ENCODE measurements around the gene STK39.

STK39 gene

DNA sequence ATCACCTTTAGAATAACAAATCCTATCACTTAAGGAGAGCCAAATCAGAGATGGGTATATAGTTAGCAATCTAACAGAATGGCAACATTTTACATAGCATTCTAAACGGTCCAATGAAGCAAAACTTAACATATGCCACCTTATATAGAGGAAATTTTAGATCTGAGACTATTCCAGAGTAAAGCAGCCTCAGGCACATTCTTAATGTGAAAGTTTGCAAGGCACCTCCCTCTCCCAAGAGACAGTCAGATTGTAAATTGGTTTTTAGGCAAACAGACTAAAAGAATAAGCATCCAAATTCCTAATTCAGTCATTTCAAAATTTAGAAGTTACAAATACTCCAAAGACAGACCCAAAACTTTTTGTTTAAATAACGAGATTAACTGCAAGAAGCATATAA, 292.9 kb downstream of the STK39 start:
- no peak for DNase-seq (ENCODE audit: low spot score)

DNA sequence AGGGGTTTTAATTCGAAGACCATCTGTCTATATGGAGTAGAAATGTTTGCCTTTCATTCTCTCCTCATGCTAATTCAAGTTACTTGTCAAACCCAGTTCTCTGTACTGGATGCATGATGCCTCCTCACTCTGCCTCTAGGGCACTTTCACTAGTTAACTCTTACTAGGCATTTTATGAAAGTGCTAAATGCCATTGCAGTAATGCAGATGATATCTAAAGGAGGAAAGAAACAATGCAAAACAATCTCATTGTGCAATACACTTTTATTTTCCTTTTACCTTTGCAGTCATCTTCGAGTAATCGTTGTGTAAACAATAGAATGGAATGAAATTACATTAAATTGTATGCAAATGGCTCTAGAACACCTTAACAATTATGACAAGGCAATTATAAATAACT, 293.6 kb downstream of the STK39 start:
- no peak for DNase-seq (ENCODE audit: low spot score)

DNA sequence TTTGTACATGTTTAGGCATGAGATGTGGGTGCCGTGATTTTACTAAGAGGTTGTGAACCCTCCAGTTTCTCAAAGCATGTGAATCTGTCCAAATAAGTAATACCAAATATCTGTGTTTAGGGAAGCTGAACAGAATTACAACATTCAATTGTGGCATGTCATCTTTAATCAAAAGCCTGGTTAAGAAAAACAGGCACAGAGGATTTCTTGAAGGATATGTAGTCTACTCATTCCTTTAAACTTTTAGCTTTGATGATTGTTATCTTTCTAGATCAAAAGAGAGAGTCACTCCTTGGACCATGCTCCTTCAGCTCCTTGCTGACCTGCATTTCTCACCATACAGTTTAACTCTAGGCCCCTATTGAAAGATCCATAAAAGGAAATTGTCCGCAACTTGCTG, 296.8 kb downstream of the STK39 start:
- no peak for DNase-seq (ENCODE audit: low spot score)

DNA sequence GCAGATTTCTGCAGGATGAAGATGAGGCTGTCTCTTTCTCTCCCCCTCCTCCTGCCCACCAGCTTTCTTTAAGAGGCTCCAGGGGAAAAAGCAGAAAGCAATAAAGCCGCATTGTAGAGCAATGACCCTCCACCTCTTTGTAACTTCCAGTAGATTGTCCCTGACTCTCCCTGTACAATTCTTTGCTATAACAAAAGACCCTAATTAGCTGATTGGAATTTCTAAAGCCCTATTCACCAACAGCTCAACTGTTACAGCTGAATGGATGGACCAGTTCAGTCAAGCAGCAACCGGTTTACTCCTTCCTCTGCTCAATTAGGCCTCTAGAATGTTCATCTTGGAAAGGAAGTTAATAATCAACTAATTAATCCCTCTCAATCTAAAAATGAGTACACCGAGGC, 301.0 kb downstream of the STK39 start:
- no peak for DNase-seq (ENCODE audit: low spot score)

DNA sequence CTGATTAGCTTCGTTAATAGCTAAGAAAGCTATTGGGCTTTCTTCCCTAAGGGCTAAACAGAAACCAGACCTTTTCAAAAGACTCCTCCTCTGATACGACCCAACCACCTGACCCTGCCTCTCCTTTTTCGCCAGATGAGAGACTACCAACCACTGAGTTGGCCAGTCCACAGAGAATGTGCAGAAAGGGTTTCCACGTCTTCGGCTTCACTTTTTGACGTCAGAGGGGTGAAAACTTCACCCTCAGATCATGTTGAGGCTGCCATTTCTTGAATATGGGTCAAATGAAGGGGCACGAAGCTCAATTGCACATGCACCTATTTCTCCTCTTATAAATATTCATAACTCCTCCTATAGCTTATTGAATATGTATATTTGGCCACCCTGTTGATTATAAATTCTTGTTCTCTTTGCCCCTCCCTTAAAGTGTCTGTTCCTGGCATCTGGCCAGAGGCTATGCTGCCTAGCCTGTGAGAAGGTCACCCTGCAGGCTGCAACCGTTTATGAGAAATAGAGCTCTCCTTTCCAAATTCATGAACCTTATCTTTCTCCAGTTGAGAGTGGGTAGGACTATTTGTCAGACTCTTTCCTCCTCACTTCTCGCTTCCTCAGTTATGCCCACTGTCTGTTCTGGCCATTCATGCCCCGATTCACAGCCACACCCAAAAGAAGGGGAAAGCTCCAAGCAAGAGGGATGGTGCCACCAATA, 301.6 kb downstream of the STK39 start:
- DNase-seq (ENCODE audit: low spot score) = no peak

DNA sequence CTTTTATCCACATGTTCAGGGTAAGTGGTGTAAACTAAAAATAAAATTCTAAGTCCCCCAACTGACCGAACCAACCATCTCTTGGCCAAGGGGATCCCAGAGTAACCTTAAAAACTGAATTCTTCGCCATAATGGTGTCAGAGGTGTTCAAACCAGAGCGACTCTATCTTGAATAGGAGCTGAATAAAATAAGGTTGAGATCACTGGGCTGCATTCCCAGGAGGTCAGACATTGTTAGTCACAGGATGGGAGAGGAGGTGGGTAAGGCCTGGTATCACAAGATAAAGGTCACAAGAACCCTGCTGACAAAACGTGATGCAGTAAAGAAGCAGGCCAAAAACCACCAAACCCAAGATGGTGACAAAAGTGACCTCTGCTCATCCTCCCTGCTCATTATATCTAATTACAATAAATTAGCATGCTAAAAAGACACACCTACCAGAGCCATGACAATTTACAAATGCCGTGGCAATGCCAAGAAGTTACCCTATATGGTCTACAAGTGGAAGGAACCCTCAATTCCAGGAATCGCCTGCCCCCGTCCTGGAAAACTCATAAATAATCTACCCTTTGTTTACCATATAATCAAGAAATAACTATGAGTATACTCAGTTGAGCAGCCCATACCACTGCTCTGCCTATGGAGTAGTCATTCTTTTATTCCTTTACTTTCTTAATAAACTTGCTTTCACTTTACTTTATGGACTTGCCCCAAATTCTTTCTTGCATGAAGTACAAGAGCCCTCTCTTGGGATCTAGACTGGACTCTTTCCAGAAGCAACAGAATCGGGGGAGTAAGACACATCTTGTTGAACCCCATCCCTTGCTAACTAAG, 302.4 kb downstream of the STK39 start:
- no peak for DNase-seq (ENCODE audit: low spot score)

DNA sequence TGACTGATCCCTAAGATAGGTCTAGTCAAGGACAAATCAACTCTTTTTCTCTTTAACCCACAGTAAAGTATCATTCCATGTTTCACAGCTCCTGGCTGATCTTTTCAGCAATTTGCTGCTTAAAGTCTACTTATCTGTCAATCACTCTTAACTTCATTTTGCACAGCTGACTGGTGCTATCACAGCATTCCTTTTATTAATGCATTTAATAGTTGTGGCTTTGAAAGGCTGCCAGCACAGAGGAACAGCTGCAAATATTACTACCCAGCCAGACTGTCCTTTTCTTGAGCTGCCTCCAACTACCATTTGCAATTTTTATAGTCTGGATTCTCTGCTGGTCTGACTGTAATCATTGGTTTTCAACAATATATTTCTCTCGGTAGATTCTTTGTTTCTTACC, 303.5 kb downstream of the STK39 start:
- DNase-seq (ENCODE audit: low spot score) = no peak

DNA sequence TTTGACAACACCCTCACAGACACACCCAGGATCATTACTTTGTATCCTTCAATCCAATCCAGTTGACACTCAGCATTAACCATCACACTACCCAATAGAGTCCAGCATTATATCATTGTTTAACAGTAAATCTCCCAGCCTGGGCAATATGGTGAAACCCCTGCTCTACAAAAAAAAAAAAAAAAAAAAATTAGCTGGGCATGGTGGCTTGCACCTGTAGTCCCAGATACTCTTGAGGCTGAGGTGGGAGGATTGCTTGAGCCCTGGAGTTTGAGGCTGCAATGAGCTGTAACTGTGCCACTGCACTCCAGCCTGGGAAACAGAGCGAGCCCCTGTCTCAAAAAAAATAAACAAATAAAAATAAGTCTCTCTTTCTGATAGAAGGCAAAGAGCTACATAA, 304.0 kb downstream of the STK39 start:
- no peak for DNase-seq (ENCODE audit: low spot score)

DNA sequence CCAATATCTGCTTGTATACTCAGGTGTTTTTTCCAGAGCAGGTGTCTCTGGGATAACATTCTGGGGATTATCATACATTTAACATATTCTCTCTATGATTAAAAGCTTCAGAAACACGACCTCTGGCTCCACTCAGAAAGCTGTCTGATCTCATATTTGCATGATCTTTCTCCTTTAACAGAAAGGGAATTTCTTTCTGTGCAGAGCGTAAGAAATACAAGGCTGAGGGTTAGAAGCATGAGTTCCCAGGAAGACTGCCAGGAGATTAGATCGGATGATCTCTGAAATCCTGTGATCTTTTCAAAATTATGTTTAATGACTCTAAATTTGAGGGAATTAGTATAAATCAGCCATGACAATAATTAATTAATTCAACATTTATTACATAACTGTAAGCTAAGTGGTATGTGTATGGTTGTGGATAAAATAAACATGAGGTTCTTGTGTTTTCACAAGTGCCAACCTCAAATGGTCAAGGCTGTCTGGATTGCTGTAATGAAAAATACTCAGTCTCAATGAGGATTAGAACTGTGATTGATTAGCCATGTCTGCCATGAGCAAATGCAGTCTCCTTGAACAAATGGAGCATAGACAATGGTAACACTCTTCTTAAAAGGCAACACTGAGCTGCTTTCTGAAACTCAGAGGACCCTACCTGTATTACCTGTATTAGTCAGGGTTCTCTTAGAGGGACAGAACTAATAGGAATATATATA, 304.9 kb downstream of the STK39 start:
- DNase-seq (ENCODE audit: low spot score) = no peak

DNA sequence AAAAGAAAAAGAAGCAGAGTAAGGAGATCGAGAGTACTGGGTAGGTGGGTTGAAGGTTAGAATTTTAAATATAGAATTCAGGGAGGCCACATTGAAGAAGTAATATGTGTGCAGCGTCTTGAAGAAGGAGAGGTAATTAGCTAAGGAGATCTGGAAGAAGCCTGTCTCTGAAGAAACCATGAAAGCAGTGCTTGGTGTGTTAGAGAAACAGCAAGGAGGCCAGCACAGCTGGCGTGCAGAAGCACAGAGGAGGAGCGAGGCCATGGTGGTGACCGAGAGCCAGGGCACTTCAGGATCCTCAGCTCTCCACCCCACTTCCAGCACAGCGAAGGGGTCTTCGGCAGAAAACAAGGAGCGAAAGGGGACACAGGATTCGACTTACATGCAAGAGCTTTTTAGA, 305.8 kb downstream of the STK39 start:
- DNase-seq (ENCODE audit: low spot score) = no peak

DNA sequence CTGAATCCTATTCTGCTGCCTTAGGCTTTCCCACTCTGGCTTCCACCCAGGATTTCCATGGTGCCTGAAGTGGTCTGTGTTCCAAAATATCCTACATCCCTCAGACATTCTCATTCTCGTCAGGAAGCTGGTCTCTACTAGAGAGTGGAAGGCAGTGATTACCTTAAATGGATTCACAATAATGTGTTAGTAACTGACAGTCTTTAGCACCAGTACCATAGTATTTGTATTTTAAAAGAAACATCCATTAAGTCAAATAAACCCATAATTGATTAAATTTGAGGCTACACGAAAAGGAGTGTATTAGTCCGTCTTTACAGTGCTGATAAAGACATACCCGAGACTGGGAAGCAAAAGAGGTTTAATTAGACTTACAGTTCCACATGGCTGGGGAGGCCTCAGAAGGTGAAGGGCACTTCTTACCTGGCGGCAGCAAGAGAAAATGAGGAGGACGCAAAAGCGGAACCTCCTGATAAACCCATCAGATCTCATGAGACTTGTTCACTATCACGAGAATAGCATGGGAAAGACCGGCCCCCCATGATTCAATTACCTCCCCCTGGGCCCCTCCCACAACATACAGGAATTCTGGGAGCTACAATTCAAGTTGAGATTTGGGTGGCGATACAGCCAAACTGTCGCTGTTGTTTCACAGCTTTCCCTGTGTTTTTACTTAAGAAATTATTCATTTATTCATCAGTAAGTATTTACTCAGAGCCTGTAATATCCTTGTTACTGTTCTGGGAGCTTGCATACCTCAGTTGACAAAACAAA, 306.5 kb downstream of the STK39 start:
- no peak for DNase-seq (ENCODE audit: low spot score)

DNA sequence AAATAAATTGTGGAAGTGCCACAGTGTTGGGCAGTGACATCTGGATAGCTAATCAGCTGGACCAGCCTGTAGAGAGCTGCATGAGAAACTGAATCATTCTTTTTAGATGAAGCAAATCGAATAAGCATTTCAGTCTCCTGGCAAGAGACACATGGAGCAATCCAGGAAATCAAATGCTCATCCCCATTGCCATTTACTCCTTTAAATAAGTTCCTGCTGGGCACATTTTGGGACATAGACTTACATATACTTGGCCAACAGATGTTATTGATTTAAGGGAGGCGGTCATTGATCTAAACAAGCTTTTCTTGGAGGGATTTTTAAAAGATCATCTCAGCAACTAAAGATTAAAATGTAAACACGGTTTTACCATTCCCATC, 307.1 kb downstream of the STK39 start:
- no peak for DNase-seq (ENCODE audit: low spot score)

DNA sequence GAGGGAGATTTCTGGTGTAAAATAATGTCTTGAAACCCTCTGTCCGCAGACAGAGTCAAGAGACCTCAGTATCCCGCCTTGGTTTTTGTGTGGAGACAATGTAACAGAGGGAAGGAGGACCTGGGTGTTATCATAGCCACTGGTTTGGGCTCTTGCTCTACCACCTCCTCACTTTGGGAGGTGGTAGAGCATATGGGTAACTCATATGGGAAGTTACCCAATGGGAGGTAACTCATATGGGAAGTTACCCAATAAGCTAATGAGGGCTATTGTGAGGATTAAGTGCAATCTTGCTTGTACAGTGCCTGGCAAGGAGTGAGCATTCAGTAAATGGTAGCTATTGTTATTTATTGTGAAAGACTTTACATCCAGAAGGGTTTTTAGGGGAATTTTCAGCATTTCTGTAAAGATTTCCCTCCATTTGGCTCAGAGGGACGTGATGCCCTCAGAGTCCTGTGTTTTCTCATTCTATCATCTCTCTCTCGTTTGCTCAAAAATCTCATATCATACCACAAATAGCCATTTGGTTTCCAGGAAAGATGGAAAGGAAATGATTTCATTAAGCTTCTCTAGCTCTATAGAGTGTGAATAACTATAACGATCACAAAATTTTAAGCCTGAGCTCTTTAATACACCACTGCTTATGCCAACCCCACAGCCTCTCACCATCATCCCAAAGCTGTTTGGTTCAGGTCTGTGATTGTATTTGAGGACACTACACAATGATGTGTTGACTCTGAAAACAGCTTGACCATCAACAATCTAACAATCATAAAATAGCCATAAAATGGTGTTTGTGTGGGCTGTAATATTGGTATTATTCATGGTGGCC, 307.7 kb downstream of the STK39 start:
- no peak for DNase-seq (ENCODE audit: low spot score)

DNA sequence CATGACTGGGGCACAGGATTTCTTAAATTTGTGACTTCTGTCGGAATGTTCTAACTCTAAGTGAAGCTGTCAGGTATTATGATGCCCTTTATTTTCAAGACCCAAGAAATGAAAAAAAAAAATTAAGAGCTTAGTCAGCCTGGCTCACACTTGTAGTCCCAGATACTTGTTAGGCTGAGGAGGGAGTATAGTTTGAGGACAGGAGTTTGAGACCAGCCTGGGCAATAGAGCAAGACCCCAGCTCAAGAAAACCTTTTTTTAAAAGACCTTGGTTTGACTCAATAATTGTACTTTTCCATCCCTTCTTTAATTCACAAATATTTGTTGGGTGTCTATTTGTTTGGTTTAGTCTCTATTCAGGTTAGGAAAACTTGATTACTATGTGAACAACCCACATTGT, 310.0 kb downstream of the STK39 start:
- no peak for DNase-seq (ENCODE audit: low spot score)

DNA sequence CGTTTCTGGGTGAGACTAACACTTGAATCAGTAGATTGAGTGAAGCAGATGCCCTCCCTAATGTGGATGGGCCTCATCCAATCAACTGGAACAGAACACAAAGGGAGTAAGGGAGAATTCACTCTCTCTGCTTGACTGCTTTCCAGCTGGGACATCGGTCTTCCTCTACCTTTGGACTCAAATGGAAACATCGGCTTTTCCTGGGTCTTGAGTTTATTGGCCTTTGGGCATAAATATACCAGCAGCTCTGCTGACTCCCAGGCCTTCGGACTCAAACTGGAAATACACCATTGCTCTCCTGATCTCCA, 311.6 kb downstream of the STK39 start:
- no peak for DNase-seq (ENCODE audit: low spot score)

DNA sequence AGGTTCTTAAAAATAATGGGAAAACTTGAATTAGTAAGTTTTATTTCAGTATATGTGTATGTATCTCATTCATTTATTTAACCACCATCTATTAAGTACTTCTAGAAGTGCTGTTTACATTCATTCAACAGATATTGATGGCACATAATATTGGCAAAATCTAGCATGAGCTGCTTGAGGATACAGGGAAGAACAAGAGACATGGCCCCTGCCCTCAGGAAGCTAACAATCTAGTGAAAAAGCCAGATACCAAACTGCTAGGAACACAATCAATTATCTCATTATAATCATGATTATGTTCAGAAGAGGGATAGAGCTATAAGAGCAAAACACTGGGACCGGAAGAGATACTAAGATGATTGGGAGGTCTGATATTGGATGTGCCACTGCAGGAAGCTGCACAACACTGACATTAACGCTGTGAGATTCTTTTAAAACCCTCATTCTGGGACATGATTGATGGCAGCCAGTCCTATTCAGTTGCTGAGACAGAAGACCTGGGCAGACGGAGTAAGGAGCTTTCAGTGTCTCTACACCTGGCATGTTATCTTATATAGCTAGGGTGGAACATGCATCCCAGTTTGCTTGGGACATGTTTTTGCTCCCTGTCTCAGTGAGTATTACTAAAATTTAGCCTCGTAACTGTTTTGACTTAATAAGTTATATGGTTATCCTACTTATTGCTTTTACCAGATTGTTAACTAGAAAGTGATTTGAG, 314.1 kb downstream of the STK39 start:
- no peak for DNase-seq (ENCODE audit: low spot score)

DNA sequence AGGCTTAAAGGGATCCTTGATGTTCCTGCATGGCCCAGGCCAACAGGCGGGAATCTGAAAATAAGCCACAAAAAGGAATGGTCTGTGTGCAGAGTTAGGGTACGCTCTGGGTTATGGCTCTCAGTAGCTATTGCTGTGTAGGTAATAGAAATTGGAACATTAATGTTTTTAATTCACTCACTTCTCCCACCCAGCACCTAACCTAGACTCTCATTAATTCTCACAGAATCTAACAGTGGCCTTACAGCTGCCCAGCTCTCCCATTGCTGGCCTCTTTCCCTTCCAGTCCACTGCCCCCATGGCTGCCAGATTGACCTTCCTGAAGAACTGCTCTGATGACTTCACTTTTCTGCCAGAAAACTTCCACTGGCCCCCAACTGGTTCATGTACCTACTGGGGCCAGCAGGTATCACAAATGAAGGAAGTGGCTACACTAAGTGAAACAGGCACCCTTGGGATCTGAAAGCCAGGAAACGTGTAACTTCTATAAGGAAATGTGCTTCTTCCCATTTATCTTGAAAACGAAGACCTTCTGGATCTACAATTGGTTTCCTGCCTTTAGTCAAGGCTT, 315.2 kb downstream of the STK39 start:
- DNase-seq (ENCODE audit: low spot score) = no peak

DNA sequence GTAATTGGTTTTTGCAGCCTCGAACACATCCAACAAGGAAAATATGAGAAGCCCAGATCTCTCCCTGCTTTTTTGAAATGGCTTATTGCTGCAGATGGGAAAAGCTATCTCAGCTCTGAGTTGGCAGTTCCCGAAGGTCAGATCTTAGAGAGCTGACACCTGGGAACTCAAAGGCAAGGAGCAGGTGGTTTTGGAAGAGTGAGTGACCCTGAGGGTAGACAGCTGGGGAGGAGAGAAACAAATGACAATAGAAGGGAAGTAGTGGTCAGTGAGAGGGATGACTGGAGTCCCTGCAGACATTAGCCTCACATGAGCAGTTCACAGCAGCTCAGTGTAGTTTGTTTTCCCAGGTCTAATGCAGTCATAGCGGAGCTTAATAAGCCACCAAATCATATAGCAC, 317.9 kb downstream of the STK39 start:
- DNase-seq (ENCODE audit: low spot score) = no peak

DNA sequence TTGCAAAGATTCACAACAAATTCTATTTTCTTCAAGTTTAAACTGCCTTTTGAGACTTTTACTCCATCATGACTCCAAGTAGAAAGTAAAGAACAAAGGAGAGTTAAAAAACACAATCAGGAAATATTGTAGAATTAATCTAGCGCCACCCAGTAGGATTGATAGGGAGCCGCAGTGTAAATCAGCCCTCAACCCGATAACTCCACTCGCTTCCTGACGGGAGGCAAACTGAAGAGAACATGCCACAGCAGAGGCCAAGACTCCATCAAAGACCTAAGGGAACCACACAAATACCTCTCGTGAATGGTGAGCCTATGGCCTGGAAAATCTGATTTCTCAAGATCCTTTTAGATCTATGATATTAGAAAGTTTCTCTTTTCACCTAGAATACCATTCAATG, 319.0 kb downstream of the STK39 start:
- DNase-seq (ENCODE audit: low spot score) = no peak

DNA sequence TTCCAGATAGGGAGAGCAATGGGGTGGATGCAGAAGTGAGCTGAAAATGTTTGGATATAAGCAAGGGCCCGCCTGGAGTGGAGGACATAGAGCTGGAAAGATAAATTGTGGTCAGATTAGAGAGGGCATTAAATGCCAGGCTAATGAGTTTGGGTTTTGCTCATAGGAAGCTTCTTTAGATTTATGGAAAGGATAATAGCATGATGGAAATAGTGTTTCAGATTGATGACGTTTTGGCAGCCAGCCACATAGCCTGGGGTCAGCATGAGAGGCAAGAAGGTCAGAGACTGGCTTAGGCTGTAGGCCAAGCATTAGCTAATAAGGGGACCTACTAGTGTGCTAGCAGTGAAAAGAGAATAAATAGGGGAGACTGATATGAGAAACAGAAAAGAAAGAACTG, 321.6 kb downstream of the STK39 start:
- no peak for DNase-seq (ENCODE audit: low spot score)

DNA sequence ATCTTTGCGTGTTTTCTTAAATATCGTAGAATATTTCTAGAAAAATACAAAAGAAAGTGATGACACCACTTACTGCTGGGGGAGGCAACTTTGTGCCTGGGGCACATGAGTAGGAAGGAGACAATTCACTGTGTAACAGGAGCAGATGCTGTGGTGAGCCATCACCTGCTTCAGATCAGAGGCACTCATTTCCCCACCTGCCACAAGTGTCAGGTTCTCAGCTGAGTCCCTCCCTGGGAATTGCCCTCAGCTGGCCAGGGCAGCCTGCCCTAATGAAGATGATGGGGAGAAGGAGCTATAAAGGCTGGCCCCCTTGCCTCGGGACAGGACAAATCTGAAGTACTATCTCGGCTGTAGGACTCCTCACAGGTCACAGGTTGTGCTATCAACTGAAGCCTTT, 322.8 kb downstream of the STK39 start:
- no peak for DNase-seq (ENCODE audit: low spot score)

Data from AG08396 (cell line).